Measurements from ENCODE around the gene METTL25. TPM values are rescaled to one million over a fixed set of nuclear protein-coding genes. Genes with fewer than 3 reads are reported as not detected.
A peak's percentile ranks its signal among the peaks of the same experiment; 100 is the strongest.
"Not testable (repeated sequence)": the region's sequence is repeated elsewhere in the genome, so short reads cannot be mapped to it uniquely, and the experiment has no call there.

Gene METTL25
- total RNA-seq, 4 donors from 2014 or later = 10.2 to 20.0 (median 14.4) TPM

- DNase-seq (ENCODE audit: low spot score) = no peak
- no peak for ATAC-seq (ENCODE audit: low FRiP score)
- no peak for TF ChIP-seq CTCF (IDR thresholded peaks at IDR 0.05)
Measured at GRCh38 chr12:82327861-82328260, 30.5 kb upstream of the METTL25 start.

GRCh38 chr12:82329508-82329907 lies 28.8 kb upstream of the METTL25 start:
- DNase-seq (ENCODE audit: low spot score) (no peak), ATAC-seq (ENCODE audit: low FRiP score) (no peak)
- TF ChIP-seq CTCF (IDR thresholded peaks at IDR 0.05) = no peak

- no peak for TF ChIP-seq CTCF (IDR thresholded peaks at IDR 0.05)
- no peak for ATAC-seq (ENCODE audit: low FRiP score)
- DNase-seq (ENCODE audit: low spot score) = no peak
Measured at GRCh38 chr12:82350161-82350560, 8.2 kb upstream of the METTL25 start.

GRCh38 chr12:82351390-82351789 lies 6.9 kb upstream of the METTL25 start:
- ATAC-seq (ENCODE audit: low FRiP score) (no peak), DNase-seq (ENCODE audit: low spot score) (no peak)
- no peak for TF ChIP-seq CTCF (IDR thresholded peaks at IDR 0.05)

GRCh38 chr12:82357340-82357739 lies 989 bp upstream of the METTL25 start:
- ATAC-seq (ENCODE audit: low FRiP score) (no peak), DNase-seq (ENCODE audit: low spot score) (no peak)
- TF ChIP-seq CTCF (IDR thresholded peaks at IDR 0.05) = no peak

- TF ChIP-seq CTCF (IDR thresholded peaks at IDR 0.05) = no peak
- ATAC-seq (ENCODE audit: low FRiP score) (peak; percentile 2), DNase-seq (ENCODE audit: low spot score) (no peak)
Measured at GRCh38 chr12:82357845-82358199, 507 bp upstream of the METTL25 start.

- peak; percentile 1 for ATAC-seq (ENCODE audit: low FRiP score)
- no peak for TF ChIP-seq CTCF (IDR thresholded peaks at IDR 0.05)
- DNase-seq (ENCODE audit: low spot score) = no peak
Measured at GRCh38 chr12:82359115-82359478, 768 bp downstream of the METTL25 start.

- not testable (repeated sequence) for DNase-seq (ENCODE audit: low spot score); ATAC-seq (ENCODE audit: low FRiP score)
Measured at GRCh38 chr12:82360834-82361233, 2.5 kb downstream of the METTL25 start.

Measured in omental fat pad (tissue), 4 donors.